HG03139 (cell line): ENCODE results near the gene MDM2.
"Not testable (repeated sequence)": the region's sequence is repeated elsewhere in the genome, so short reads cannot be mapped to it uniquely, and the experiment has no call there.

ENCODE experiments used
- ATAC-seq: cut with Tn5 transposase; IDR thresholded peaks from one replicate; pipeline ENCODE4 v1.9.1; 2021; ENCODE audit not compliant: unreplicated experiment

MDM2 gene

GRCh38 chr12:68825569-68826217, 17.7 kb downstream of the MDM2 start:
- ATAC-seq: no peak

GRCh38 chr12:68827895-68828671, 20.1 kb downstream of the MDM2 start:
- no peak for ATAC-seq

DNA sequence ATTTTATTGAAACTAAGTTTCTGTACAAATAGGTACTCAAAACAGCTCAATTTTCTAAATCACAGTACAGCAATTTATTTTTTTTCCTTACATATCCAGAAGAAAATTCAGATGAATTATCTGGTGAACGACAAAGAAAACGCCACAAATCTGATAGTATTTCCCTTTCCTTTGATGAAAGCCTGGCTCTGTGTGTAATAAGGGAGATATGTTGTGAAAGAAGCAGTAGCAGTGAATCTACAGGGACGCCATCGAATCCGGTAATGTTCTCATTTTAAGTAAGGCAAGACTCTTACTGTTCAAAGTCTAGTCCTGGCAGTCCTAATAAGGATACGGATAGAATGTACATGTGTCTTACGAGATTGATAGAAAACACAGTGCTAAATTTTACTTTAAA, 20.7 kb downstream of the MDM2 start:
- ATAC-seq: no peak

GRCh38 chr12:68831272-68831671, 23.3 kb downstream of the MDM2 start:
- no peak for ATAC-seq

DNA sequence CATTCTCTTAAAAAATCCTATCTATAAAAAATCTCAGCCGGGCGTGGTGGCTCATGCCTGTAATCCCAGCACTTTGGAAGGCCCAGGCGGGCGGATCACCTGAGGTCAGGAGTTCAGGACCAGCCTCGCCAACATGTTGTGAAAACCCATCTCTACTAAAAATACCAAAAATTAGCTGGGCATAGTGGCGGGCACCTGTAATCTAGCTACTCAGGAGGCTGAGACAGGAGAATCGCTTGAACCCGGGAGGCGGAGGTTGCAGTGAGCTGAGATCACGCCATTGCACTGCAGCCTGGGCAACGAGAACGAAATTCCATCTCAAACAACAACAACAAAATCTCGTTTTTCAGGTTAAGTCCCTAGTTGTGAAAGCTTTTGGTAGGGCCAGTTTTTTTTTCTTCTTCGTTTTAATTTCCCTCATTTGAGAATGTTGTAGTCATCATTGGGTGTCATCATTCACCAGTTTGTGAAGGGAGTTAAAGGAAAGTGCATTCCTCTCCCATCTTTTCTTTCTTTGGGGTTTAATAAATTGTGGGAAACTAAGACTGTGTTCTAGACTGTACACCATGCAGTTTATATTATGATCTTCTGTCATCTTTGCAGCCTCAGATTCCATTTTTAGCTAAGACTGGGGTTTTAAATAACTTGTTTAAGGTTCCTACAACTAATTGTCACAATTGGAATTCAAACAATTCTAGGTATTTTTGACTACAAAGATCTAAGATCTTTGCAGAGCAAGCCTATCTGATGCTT, 23.9 kb downstream of the MDM2 start:
- no peak for ATAC-seq

DNA sequence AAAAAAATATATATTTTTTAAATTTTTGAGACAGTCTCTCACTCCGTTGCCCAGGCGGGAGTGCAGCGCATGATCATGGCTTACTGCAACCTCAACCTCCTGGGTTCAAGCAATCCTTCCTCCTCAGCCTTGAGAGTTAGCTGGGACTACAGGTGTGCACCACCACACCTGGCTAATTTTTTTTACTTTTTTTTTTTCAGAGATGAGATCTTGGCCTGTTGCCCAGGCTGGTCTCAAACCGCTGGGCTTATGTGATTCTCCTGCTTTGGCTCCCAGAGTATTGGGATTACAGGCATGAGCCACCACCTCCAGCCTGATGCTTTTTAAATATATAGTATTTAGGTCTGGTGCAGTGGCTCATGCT, 24.5 kb downstream of the MDM2 start:
- ATAC-seq: no peak

DNA sequence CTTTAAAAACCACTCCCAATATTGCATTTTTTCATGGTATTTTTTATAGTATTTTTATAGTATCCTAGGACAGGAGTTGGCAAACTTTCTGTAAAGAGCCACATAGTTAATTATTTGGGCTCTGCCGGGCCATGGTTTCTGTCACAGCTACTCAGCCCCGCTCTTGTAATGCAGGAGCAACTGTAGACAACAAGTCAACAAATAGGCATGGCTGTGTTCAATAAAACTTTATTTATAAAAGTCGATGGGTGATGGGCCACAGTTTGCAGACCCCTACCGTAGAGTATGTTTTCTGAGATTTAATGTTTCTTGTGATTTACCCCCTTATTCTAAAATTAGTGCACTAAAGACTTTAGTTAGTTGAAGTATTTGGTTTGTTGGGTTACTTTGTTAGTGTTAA, 25.5 kb downstream of the MDM2 start:
- no peak for ATAC-seq

DNA sequence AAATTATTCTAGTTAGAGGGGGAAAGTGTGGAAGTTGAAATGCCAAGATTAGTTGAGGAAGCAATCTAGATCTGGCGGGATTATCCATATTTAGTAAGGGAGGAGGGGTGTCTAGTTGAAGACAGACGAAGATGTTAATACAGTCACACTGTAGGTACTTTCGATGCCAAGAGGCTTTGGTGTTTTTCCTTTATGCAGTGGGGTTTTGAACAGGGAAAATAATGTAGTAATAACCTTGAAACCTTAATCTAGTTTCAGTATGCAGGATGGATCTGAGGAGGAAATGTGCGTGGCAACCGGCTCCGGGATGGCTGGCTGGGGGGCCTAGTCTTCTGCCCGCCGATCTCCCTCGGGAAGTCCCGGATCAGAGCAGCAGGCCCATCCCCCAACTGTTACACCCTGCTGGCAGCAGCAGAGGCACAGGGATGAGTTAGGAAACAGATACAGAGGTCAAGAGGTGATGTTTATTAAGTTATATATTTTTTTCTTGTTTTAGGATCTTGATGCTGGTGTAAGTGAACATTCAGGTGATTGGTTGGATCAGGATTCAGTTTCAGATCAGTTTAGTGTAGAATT, 27.4 kb downstream of the MDM2 start:
- ATAC-seq: no peak

GRCh38 chr12:68837215-68837614, 29.2 kb downstream of the MDM2 start:
- ATAC-seq: no peak

GRCh38 chr12:68838046-68838886, 30.3 kb downstream of the MDM2 start:
- no peak for ATAC-seq

DNA sequence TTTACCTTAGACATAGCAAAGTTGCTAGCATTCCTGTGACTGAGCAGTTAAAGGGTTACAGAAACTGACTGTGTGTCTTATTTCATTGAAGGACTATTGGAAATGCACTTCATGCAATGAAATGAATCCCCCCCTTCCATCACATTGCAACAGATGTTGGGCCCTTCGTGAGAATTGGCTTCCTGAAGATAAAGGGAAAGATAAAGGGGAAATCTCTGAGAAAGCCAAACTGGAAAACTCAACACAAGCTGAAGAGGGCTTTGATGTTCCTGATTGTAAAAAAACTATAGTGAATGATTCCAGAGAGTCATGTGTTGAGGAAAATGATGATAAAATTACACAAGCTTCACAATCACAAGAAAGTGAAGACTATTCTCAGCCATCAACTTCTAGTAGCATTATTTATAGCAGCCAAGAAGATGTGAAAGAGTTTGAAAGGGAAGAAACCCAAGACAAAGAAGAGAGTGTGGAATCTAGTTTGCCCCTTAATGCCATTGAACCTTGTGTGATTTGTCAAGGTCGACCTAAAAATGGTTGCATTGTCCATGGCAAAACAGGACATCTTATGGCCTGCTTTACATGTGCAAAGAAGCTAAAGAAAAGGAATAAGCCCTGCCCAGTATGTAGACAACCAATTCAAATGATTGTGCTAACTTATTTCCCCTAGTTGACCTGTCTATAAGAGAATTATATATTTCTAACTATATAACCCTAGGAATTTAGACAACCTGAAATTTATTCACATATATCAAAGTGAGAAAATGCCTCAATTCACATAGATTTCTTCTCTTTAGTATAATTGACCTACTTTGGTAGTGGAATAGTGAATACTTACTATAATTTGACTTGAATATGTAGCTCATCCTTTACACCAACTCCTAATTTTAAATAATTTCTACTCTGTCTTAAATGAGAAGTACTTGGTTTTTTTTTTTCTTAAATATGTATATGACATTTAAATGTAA, 31.5 kb downstream of the MDM2 start:
- ATAC-seq: no peak

DNA sequence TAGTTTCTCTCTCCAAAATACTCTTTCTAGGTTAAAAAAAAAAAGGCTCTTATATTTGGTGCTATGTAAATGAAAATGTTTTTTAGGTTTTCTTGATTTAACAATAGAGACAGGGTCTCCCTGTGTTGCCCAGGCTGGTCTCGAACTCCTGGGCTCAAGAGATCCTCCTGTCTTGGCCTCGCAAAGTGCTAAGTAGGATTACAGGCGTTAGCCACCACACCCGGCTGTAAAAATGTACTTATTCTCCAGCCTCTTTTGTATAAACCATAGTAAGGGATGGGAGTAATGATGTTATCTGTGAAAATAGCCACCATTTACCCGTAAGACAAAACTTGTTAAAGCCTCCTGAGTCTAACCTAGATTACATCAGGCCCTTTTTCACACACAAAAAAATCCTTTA, 33.2 kb downstream of the MDM2 start:
- ATAC-seq: not testable (repeated sequence)

- no peak for ATAC-seq
These were observed 33.7 kb downstream of the MDM2 start for GRCh38 chr12:68841717-68842116.

- ATAC-seq: no peak
These were observed 34.1 kb downstream of the MDM2 start for GRCh38 chr12:68842123-68842522.

DNA sequence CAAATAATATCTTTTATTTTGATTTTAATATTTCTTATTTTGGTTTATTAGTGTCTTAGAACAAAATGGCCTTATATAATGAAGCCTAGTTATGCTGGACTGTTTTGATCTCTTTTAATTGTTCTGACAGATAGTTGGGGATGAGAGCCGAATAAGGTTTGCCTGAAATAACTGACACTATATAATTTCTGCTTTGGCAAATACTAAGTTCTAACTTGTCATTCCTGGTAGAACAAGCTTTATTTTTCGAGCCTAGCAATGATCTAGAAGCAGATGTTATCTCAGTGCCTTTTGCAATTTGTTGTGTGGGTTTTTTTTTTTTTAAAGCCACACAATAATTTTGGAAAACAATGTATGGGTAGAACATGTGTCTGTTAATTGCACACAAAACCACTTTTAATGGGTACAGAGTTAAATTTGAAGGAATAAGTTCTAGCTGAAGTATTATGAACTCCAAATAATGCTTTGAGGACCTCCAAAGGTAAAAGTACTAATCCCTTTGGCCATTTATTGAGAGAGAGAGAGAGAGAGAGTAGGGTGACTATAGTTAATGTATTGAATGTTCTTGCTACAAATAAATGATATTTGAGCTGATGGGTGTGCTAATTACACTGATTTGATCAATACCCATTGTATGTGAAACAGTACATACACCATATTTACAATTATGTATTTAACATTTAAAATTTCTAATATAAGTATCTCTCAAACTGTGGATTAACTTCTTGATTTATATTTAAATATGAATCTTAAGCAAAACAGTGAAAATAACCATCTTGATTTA, 35.0 kb downstream of the MDM2 start:
- no peak for ATAC-seq

GRCh38 chr12:68844318-68844745, 36.4 kb downstream of the MDM2 start:
- no peak for ATAC-seq

GRCh38 chr12:68844788-68845695, 37.1 kb downstream of the MDM2 start:
- no peak for ATAC-seq

DNA sequence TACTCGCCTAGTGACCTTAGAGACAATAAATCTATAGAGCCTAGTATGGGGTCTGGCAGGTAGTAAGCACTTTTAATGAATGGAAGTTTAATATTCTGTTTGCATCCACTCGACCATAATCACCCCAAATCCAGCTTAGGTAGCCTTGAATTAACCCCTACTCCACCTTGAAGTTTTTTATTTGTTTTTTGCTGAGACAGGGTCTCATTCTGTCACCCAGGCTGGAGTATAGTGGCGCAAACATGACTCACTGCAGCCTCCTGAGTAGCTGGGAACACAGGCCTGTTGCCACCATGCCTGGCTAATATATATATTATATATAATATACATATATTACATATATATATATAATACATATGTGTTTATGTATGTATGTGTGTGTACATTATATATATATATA, 38.8 kb downstream of the MDM2 start:
- no peak for ATAC-seq
